ENCODE results near the gene ENAH. TPM values are rescaled to one million over a fixed set of nuclear protein-coding genes. Genes with fewer than 3 reads are reported as not detected.

ENAH gene
- total and polyA plus RNA-seq, 10 donors = 5.1 to 98.1 (median 44.8) TPM

DNA sequence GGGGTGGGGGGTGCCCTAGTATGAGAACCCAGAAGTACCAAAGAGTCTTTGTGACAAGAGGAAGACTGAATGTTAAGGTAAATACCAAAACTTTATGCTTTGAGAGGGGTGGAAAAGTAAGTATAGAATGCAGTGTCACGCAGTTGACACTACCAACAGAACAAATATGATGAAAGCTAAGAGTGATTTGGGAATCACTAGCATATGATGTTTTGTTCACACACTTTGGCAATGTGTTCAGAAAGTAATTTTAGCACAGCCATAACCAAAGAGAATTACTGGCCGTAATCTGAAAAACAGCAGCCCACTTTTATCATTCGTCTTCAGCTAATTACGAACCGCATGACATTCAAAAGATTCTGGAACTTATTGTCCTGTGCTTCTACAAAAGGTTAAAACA lies 59.5 kb downstream of the ENAH start:
- WGBS, 5 donors = 93 to 96% (median 94%) methylated on average over 5 of the region's 5 CpGs
- no peak overlapping the region for H3K27ac ChIP-seq
- no peak for DNase-seq
- H3K27me3 ChIP-seq (replicated peaks in 1 of 7) = no peaks in the 10 kb centered on the region
- H3K4me1 ChIP-seq = peaks cover 0 to 10% (median 2%) of the 10 kb centered on the region in 6 donors
- TF ChIP-seq POLR2A (IDR thresholded peaks at IDR 0.05) = no peak
- no peak for TF ChIP-seq CTCF (IDR thresholded peaks at IDR 0.05 in 8 of 11, conservative IDR thresholded peaks at IDR 0.05 in 3 of 11)
- no peak for TF ChIP-seq POLR2AphosphoS5 (IDR thresholded peaks at IDR 0.05)
- no peaks in the 10 kb centered on the region for H3K36me3 ChIP-seq
- no peaks in the 10 kb centered on the region for H3K9me3 ChIP-seq
- intact Hi-C loops (cut with DNase I; ENCODE audit: low total_unique reads) = no loop called here
- H3K4me3 ChIP-seq = no peak overlapping the region

DNA sequence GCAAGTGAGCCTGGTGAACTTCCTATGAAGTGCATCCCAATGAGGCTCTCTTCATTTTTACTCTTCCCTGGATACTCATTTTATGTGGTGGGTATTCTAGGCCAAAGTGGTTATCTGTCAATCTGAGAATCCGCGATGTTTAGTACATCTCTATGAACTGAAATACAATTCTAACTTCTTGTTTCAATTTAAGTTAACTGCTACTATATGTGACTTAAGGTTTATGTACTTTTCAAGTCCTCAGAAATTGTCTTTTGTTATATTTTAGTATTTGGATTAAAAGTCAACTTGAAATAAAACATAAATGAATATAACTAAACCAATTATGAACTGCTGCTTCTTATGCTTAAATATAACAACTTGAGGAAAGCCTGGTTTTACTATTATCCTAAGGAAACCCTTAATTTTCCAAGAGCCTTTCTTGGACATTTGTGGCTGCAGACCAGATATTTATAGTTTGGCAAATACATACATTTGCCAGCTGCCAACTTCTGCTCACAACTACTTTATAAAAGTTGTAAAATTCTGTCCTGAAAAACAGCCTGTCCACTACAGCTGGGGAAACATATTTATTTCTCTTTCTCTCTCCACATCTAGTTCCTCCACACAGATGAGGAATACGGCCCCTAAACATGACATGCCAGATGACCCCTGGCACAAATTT lies 60.4 kb downstream of the ENAH start:
- intact Hi-C loops (cut with DNase I; ENCODE audit: low total_unique reads) = no loop called here
- no peaks in the 10 kb centered on the region for H3K36me3 ChIP-seq
- TF ChIP-seq POLR2A (IDR thresholded peaks at IDR 0.05) (no peak), CTCF (IDR thresholded peaks at IDR 0.05 in 8 of 11, conservative IDR thresholded peaks at IDR 0.05 in 3 of 11) (no peak), POLR2AphosphoS5 (IDR thresholded peaks at IDR 0.05) (no peak)
- H3K27ac ChIP-seq = no peak overlapping the region
- 83 to 94% (median 91%) methylated on average over 3 of the region's 3 CpGs for WGBS, 5 donors
- no peak overlapping the region for H3K4me3 ChIP-seq
- H3K9me3 ChIP-seq = no peaks in the 10 kb centered on the region
- no peaks in the 10 kb centered on the region for H3K27me3 ChIP-seq (replicated peaks in 1 of 7)
- DNase-seq = no peak
- peaks cover 0 to 10% (median 0%) of the 10 kb centered on the region in 6 donors for H3K4me1 ChIP-seq

DNA sequence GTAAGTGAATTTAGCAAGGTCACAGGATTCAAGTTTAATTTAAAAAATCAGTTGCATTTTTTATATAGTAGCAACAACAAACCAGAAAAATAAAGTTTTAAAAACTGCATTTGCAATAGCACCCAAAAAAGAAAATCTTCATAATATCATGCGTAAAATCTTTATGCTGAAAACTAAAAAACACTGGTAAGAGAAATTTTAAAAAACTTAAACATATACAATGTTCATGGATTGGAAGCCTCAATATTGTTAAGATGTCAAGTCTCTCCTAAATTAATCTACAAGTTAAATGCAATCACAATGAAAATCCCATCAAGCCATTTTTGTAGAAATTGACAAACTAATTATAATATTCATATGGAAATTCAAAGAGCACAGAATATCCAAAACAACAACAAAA lies 65.6 kb downstream of the ENAH start:
- Histone ChIP-seq H3K27ac (no peak overlapping the region), H3K27me3 (replicated peaks in 1 of 7) (no peaks in the 10 kb centered on the region), H3K4me1 (peaks cover 0 to 5% (median 0%) of the 10 kb centered on the region in 6 donors), H3K4me3 (no peak overlapping the region), H3K9me3 (no peaks in the 10 kb centered on the region), H3K36me3 (no peaks in the 10 kb centered on the region)
- TF ChIP-seq POLR2A (IDR thresholded peaks at IDR 0.05) (no peak), CTCF (IDR thresholded peaks at IDR 0.05 in 8 of 11, conservative IDR thresholded peaks at IDR 0.05 in 3 of 11) (no peak), POLR2AphosphoS5 (IDR thresholded peaks at IDR 0.05) (no peak)
- intact Hi-C loops (cut with DNase I; ENCODE audit: low total_unique reads) = no loop called here
- DNase-seq = no peak
- 90 to 98% (median 98%) methylated on average over 1 of the region's 1 CpG for WGBS, 5 donors

DNA sequence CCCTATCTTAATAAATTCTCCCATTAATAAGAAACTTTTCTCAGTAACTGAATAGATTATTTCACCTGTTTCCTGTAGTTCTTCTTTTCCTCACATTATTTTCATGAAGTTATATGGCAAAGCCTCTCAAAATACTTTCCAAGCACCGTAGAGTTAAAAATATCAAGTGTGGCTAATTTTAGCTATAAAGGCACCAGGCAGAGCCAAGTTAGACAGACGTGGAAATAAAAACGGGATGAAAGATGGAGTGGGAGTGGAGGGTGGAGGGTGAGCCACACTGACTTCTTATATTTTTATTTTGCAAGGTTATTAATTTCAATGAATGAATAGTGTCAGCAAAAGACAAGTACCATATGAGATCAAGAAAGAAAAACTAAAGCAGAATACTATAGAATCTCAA lies 71.7 kb downstream of the ENAH start:
- Histone ChIP-seq H3K36me3 (no peaks in the 10 kb centered on the region), H3K4me1 (peaks cover 0 to 34% (median 8%) of the 10 kb centered on the region in 6 donors), H3K9me3 (no peaks in the 10 kb centered on the region), H3K27ac (no peak overlapping the region), H3K27me3 (replicated peaks in 1 of 7) (no peaks in the 10 kb centered on the region), H3K4me3 (no peak overlapping the region)
- intact Hi-C loops (cut with DNase I; ENCODE audit: low total_unique reads) = no loop called here
- no peak for DNase-seq
- 39 to 55% (median 47%) methylated on average over 3 of the region's 3 CpGs for WGBS, 5 donors
- no peak for TF ChIP-seq POLR2AphosphoS5 (IDR thresholded peaks at IDR 0.05)
- no peak for TF ChIP-seq CTCF (IDR thresholded peaks at IDR 0.05 in 8 of 11, conservative IDR thresholded peaks at IDR 0.05 in 3 of 11)
- TF ChIP-seq POLR2A (IDR thresholded peaks at IDR 0.05) = no peak
